PC-9 (cell line): ENCODE results near the gene ECE2. TPM values are rescaled to one million over a fixed set of nuclear protein-coding genes. Genes with fewer than 3 reads are reported as not detected.
A peak's percentile ranks its signal among the peaks of the same experiment; 100 is the strongest.

Source experiments
- Bru-seq: library from RNA; stranded (reverse); fragments of 400-500 nt; gene quantifications from one replicate; lab custom pipeline; 2021; lab: Mats Ljungman, UMichigan
- BruChase-seq, 2 experiments: library from RNA; stranded (reverse); fragments of 400-500 nt; gene quantifications; one replicate each; lab custom pipeline; 2021; lab: Mats Ljungman, UMichigan
- BruUV-seq: library from RNA; stranded (reverse); fragments of 400-500 nt; replicated peaks from 2 replicates; lab custom pipeline; 2021; lab: Mats Ljungman, UMichigan
- CTCF ChIA-PET: fragments of 300-600 bp; sonication (Branson Sonifier 250); formaldehyde crosslinking; loops from one replicate; lab custom pipeline; 2022; ENCODE audit warnings: antibody characterized with exemption; lab: Charles Lee
- POLR2A ChIA-PET: fragments of 300-600 bp; sonication (Branson Sonifier 250); formaldehyde crosslinking; loops from one replicate; lab custom pipeline; 2022; ENCODE audit warnings: antibody characterized with exemption; ENCODE audit not compliant: unreplicated experiment; lab: Charles Lee
- DNase-seq, 2 experiments: peaks; one replicate each; pipeline versions ENCODE4 v3.0.0 to v3.0.0-alpha.2; 2015 to 2022; ENCODE audit warnings: mixed read lengths in 1 of 2
- H2AFZ ChIP-seq: fragments of 200-600 bp; sonication (generic); 2 replicates; pipeline ENCODE4 v1.8.1; 2017; ENCODE audit warnings: antibody characterized with exemption
- H3F3A ChIP-seq: fragments of 200-600 bp; sonication (generic); 2 replicates; pipeline ENCODE4 v1.8.1; 2017; ENCODE audit warnings: antibody characterized with exemption, mild to moderate bottlenecking, low read depth; ENCODE audit not compliant: insufficient read depth
- H3K27ac ChIP-seq: fragments of 200-600 bp; sonication (generic); 2 replicates; pipeline ENCODE4 v1.6.1; 2016; ENCODE audit warnings: mixed run types
- H3K27me3 ChIP-seq: fragments of 200-600 bp; sonication (generic); 2 replicates; pipeline ENCODE4 v1.6.1; 2016; ENCODE audit warnings: low read depth, mixed run types; ENCODE audit not compliant: insufficient read depth
- H3K36me3 ChIP-seq: fragments of 200-600 bp; sonication (generic); 2 replicates; pipeline ENCODE4 v1.6.1; 2016; ENCODE audit warnings: low read depth, mixed run types
- H3K4me1 ChIP-seq: fragments of 200-600 bp; sonication (generic); replicated peaks from 2 replicates; pipeline ENCODE4 v1.6.1; 2016; ENCODE audit warnings: mixed run types; ENCODE audit not compliant: insufficient read depth
- H3K4me2 ChIP-seq: fragments of 200-600 bp; sonication (generic); 2 replicates; pipeline ENCODE4 v1.6.1; 2017; ENCODE audit warnings: mixed run types
- H3K4me3 ChIP-seq: fragments of 200-600 bp; sonication (generic); 2 replicates; pipeline ENCODE4 v1.6.1; 2016; ENCODE audit warnings: mixed run types
- H3K79me2 ChIP-seq: fragments of 200-600 bp; sonication (generic); 2 replicates; pipeline ENCODE4 v1.6.1; 2017; ENCODE audit warnings: low read depth, mixed run types
- H3K9me2 ChIP-seq: fragments of 200-600 bp; sonication (generic); 2 replicates; pipeline ENCODE4 v1.8.1; 2017; ENCODE audit warnings: mild to moderate bottlenecking; ENCODE audit not compliant: insufficient read depth
- H3K9me3 ChIP-seq: fragments of 200-600 bp; sonication (generic); 2 replicates; pipeline ENCODE4 v1.8.1; 2016; ENCODE audit warnings: low read depth; ENCODE audit not compliant: insufficient read depth
- H4K20me1 ChIP-seq: fragments of 200-600 bp; sonication (generic); 2 replicates; pipeline ENCODE4 v1.8.1; 2017; ENCODE audit not compliant: insufficient read depth
- CTCF ChIP-seq: fragments of 200-600 bp; sonication (generic); conservative IDR thresholded peaks from 2 replicates; pipeline ENCODE4 v1.6.1; 2017; ENCODE audit warnings: mixed run types, antibody characterized with exemption, mild to moderate bottlenecking, moderate library complexity
- EZH2 ChIP-seq: fragments of 200-600 bp; sonication (generic); IDR thresholded peaks from 2 replicates; pipeline ENCODE4 v1.8.0; 2017; ENCODE audit warnings: antibody characterized with exemption, low read depth
- intact Hi-C: fragments of 100-400 bp; cut with micrococcal nuclease; formaldehyde crosslinking; loops from one replicate; pipeline ENCODE4 v1.10.0; 2022; ENCODE audit not compliant: unreplicated experiment
- long read RNA-seq: library from polyadenylated mRNA; stranded (forward); transcript quantifications from one replicate; pipeline ENCODE4 v2.0.0, GENCODE V29; 2022
- total RNA-seq: library from RNA; stranded (reverse); gene quantifications from 2 replicates; pipeline ENCODE4 v1.2.3, GENCODE V29; 2021

The ECE2 gene
- not detected in 2 replicates for total RNA-seq
- not detected for Bru-seq, nascent RNA
- BruChase-seq, experiment 1, labeled RNA remaining after a 2-hour chase = not detected
- BruChase-seq, experiment 2, labeled RNA remaining after a 6-hour chase = not detected
- long read RNA-seq, partial matches to known transcripts = 0 of 1 reads
- long read RNA-seq, other reads (novel, unspliced or antisense) = 1 of 1 reads

DNA sequence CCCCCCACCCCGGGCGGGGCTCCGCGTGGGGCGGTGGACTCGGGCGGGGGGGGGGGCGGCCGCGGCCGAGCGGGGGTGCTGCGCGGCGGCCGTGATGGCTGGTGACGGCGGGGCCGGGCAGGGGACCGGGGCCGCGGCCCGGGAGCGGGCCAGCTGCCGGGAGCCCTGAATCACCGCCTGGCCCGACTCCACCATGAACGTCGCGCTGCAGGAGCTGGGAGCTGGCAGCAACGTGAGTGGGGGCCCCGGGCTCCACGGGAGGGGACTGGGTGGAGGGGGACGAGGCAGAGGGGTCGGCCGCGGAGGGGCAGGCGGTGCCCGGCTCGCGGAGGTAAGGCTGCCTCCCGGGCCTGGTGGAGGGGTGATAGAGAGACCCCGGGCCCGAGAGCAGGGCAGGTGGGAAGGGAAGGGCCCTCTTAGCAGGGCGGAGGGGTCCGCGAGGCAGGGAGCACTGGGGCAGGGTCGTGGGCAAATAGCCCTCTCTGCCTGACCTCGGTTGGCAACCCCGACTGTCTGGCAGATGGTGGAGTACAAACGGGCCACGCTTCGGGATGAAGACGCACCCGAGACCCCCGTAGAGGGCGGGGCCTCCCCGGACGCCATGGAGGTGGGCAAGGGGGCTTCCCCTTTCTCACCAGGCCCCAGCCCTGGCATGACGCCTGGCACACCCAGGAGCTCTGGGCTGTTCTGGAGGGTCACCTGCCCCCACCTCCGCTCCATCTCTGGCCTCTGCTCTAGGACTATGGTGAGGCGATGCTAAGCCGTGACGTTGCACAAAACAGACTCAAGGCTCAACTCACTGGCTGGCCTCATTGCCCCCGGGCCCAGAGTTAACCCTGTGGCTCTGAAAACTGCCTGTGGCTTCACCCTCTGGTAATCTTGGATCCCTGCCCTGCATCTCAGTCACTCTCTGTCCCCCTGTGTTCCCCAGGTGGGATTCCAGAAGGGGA is at the start of gene ECE2:
Gene ECE2 (plus strand): TSS at position 62 of the 950 bp plus-strand sequence. CDS start 132 bp downstream, at position 194.
- Histone ChIP-seq H3K4me3 (no peak within 1 kb of the TSS), H3K27me3 (peaks cover 48% of the 10 kb centered on the region), H4K20me1 (no peaks in the 10 kb centered on the region), H3K9me2 (no peaks in the 10 kb centered on the region), H3K79me2 (no peaks in the 10 kb centered on the region), H3K4me1 (no peaks in the 10 kb centered on the region), H2AFZ (no peak within 1 kb of the TSS), H3K27ac (no peak within 1 kb of the TSS), H3F3A (no peaks in the 10 kb centered on the region), H3K9me3 (no peaks in the 10 kb centered on the region), H3K36me3 (no peaks in the 10 kb centered on the region), H3K4me2 (no peak within 1 kb of the TSS)
- ChIA-PET POLR2A (no interaction called here), CTCF (no interaction called here)
- no TSS peak for BruUV-seq
- DNase-seq = no peak
- intact Hi-C loops = no loop called here
- TF ChIP-seq EZH2 (no peak), CTCF (no peak)

DNA sequence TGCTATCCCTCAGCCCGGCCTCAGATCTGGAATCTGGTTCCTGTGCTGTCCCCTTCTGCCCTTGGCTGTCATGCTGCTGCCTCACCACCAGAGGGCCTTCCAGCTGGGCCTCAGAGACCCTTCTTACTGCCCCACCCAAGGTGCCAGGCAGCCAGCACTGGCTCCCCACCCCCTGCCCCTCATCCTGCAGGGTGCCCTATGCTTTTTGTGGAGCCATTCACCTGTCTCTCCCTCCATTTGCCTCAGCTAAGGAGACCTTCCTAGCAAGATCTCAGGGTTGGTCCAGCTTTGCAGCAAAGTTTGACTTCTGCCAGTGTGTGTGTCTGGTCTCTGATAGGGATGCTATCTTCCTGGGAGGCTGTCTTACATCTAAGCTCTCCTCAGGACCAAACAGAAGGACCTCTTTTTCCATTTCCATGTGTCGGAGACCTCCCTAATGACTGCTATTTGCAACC is 48.3 kb upstream of the ECE2 start:
- no peak overlapping the region for H3K4me3 ChIP-seq
- POLR2A ChIA-PET = interaction anchor here (0.6 kb wide), 1 partner anchor 51 kb away, joined by 4 read pairs; no protein-coding TSS in a partner anchor
- peak in 1 of 2 experiments; percentile 48 for DNase-seq
- no peaks in the 10 kb centered on the region for H3K36me3 ChIP-seq
- BruUV-seq = no TSS peak
- intact Hi-C loops = no loop called here
- H3K79me2 ChIP-seq = no peaks in the 10 kb centered on the region
- H3K27ac ChIP-seq = no peak overlapping the region
- TF ChIP-seq CTCF (peak; percentile 100), EZH2 (no peak)
- H3K9me3 ChIP-seq = no peaks in the 10 kb centered on the region
- H4K20me1 ChIP-seq = no peaks in the 10 kb centered on the region
- peaks cover 20% of the 10 kb centered on the region; the same call in 1 of the 2 replicates for H3F3A ChIP-seq
- CTCF ChIA-PET = interaction anchor here (0.5 to 1.8 kb wide), 10 partner anchors 9 to 96 kb away, joined by 3 to 9 read pairs (median 4); partner anchors contain the start of gene ABCF3
- H3K27me3 ChIP-seq = peaks cover 60% of the 10 kb centered on the region
- peaks cover 8% of the 10 kb centered on the region; the same call in 1 of the 2 replicates for H3K4me1 ChIP-seq
- H3K4me2 ChIP-seq = no peak overlapping the region
- H3K9me2 ChIP-seq = no peaks in the 10 kb centered on the region
- H2AFZ ChIP-seq = no peak overlapping the region
